Measurements from ENCODE around the gene AGPAT2.
"Not testable (repeated sequence)": the region's sequence is repeated elsewhere in the genome, so short reads cannot be mapped to it uniquely, and the experiment has no call there.

The AGPAT2 gene

DNA sequence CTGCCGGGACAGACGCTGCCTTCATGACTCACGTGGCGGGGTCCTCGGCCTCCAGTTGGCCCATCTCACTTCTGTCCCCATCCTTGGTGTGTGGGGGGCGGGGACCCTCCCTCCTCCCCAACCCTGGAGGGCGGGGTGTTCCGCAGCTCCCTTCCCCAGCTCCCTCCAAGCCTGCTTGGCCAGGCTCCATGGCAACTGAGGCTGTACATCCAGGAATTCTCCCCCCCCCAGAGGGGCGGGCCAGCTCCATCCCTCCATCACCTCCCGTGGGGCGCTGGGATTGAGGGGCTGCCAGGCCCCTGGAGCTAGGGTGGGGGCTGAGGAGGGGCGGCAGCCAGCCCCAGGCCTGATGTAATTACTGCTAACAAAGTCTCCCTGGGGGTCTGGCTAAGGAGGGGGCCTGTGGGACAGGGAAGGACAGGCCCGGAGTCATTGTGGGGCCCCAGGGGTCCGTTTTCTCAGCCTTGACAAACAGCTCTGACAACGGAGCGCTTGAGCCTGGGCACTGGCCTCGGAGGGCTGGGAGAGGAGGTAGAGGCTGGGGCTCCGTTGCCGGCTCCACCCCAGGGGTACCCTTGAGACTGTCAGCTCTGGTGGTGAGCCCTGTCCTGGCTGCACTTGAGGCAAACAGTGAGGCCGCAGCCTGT lies 33.1 kb upstream of the AGPAT2 start:
- DNase-seq = no peak

DNA sequence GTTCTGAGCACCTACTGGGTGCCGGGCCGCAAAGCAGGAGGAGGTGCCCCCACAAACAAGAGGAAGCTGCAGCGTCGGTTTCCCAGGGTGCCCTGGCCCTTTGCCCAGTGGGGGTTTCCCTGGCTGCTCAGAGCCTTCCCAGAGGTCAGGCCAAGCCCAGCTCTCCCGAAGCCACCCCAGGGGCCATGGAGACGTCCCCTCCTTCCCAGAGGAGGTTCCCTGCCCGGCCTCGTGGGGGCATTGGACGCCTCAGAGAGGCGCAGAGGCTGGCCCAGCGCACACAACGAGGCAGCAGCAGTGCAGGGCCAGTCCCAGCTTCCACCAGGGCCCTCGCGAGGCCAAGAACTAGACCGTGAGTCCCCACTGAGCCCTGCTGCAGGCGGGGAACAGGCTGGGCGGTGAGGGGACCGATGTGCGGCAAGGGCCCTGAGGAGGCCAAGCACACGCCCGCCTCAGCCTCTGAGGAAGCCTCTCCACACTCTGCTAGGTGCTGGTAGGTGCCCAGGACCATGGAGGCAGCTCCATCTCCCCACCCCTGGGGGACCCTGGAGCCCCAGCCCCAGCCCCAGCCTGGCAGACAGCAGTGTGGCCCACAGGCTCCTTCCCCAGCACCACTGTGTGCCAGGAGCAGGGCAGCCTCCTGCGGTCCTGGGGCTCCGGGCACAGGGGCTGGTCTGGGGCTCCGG lies 32.1 kb upstream of the AGPAT2 start:
- DNase-seq = no peak

DNA sequence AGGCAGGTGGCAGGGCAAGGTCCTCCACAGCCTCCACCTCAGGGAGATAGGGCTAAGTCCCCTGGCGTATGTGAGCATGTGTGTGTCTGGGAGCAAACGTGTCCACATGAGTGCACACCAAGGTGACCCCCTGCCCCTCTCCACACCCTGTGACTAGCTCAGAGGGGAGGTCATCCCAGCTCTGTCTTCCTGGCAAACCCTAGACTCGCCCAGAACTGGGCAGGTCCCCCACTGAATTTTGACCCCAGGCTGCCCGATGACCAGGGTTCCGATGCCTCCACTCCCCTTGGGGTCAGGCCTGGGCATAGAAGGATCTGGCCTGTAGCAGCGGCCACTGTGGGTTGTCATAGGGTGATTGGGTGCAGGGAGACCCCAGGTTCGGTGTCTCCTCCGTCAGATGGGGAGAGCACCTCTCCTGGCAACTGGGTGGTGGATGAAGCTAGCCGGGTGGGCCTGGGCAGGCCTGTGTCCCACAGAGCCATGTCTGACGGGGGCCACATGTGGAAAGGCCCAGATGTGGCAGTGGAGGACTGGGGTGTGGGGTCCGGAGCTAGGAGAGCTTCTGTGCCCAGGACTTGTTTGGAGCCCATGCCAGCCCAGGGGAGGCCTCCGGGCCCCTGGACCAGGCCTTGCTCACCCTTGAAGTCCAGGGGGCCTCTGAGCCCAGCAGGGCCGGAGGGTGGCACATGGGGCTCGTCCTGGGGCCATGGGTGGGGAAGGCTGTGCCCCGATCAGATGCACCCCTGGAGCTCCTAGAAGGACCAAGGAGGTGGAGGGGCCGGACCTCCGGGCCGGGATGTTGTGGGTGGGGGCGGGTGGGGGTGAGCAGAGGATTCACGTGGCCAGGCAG lies 31.3 kb upstream of the AGPAT2 start:
- no peak for DNase-seq

DNA sequence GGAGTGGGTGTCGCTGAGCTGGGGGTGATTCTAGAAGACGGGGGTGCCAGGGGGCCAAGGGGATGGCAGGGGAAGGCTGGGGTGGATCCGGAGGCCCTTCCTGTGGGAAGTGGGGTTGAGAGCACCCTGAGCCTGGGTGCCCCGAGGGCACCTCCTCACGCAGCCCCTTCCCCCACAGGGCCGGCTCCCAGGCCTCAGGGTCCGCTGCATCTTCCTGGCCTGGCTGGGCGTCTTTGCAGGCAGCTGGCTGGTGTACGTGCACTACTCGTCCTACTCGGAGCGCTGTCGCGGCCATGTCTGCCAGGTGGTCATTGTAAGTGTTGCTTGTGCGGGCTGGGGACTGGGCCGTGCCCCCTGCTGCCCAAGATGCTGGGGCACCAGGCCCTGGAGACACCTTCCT lies 30.1 kb upstream of the AGPAT2 start:
- no peak for DNase-seq

DNA sequence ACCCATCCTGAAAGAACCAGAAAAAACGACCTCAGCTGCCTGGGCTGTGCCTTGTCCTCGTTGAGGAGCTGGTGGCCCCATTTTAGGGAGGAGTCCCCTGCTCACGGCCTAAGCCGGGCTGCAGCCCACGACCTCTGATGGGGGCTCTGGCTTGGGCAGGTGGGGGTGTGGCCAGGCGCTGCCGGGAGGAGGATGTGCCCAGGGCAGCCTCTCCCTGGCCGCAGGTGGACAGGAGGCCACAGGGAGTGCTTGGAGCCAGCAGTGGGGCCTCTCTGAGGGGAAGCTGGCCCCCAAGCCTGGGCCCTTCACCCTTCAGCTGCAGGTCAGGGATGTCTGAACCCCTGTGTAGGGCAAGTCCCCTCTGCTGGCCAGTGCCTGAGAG lies 27.6 kb upstream of the AGPAT2 start:
- DNase-seq = no peak

DNA sequence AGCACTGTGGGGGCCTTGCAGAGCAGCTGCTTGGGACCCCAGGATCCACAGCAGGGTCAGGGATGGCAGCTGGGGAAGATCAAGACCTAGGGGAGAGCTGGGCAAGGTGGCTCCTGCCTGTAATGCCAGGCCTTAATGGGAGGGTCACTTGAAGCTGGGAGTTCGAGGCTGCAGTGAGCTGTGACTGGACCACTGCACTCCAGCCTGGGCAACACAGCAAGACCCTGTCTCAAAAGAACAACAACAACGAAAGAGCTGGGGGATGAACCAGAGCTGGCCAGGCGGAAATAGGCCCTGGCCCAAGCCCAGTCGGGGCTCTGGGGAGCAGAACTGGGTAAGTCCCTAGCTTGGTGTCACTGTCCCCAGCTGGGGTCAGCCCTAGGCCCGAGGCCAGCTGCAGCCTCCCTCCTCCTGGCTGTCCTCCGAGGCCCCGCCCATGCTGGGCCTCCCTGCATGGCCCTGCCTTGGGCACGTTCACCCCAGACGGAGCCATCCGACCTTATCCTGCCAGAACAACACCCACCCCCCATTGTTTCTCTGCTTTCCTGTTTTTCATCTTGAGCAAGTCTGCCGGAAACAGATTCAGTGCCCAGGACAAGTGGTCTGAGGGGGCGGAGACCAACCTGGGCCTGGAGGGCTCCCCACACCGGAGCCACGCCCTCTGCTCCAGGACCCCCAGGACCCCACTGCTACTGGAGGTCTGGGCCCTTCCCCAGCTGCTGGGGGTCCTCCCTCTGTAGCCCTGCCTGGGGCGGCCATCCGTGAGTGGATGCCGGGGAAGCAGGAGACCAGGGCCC lies 27.0 kb upstream of the AGPAT2 start:
- DNase-seq = no peak

DNA sequence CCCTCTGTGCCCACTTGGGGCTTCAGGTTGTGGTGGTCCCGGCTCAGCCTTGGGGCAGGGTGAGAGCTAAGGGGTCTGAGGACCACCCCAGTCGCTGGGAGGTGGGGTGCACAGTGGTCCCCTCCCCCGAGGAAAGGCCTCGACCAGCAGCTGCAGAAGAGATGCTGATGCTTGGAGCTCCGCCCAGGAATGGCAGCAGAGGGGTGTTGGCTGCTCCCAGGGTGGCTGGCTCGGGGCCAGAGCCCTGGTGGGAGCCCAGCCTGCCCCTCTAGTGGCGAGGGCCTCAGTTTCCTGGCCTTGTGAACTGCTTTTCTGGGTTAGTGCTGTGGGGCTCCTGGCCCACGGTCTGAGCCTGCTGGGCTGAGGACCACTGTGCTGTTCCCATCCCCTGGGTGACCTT lies 26.3 kb upstream of the AGPAT2 start:
- DNase-seq = no peak

DNA sequence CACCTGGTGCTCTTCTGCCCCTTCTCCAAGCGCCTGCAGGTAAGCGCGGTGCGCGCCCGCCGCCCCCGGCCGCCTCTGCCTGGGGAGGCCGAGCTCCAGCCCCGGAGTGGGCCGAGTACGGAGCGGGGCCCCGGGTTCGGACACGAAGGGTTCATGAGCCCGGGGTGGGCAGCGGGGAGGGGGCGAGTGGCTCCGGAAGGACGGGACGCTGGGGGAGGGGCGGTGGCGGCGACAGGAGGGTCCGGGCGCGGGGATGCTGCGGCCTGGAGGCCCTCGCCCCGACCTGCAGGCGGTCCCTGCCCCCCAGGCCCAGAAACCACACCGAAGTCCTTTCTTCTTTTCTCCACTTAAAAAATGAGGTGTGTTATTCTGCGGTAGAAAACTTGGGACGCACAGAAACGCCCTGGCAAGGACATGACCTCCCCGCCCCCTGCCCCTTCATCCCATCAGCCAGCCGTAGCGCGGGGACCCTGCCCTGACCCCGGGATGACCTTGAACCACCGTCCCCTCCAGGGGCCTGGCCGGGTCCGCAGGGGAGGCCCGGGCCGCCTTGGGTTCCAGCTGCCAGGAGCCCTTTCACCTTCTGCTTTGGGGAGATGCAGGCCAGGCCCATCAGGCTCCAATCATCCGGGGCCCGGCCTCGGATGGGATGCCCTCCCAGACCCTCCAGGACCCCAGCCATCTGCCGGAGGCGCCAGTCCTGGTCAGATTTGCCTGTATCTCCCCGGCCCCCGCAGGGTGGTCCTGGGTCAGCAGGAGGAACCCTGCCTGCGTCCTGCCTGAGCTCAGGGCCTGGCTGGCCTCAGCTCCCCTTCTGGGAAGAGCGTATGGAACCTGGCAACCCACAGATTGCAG lies 25.7 kb upstream of the AGPAT2 start:
- no peak for DNase-seq

DNA sequence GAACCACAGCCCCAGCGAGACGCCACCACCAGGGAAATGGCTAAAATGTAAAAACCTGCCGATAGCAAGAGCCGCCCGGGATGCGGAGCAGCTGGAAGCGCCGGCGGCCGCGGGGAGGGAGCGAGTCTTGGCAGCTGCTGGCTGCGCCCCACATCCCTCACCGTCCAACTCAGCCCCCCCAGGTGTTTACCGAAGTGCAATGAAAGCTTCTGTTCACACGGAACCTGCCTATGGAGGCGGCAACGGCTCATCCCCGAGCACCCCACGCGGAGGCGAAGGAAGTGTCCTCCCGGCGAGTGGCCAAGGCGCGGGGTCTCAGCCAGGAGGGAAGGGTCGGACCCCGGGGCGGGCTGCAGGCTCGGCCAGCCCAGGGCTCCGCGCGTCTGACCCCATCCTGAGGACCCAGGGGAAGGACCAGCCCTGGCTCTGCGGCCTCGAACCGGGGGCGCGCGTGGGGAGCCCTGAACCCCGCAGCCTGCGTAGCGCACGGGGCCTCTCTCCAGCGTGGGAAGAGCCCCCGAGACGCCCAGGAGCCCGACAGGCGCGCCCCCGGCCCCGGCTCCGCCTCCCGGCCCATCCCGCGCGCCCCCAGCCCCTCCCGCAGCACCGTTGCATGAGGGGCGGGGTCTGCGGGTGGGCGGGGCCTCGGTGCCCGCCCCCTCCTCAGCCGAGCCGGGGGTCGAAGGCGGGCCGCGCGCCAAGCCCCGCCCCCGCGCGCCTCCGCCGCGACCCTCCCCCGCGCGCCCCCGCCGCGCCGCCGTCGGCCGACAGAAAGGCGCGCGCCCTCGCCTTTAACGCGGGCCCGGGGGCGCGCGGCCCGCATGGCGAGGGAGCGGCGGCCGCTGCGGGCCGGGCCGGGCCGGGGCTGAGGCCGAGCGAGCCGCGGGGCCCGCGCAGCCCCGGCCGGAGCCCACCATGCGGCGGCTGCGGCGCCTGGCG lies 24.8 kb upstream of the AGPAT2 start, which contains the start of gene DIPK1B:
Gene DIPK1B, plus strand, starts transcription at position 822 of the 939 bp plus-strand sequence. Its CDS starts 94 bp downstream, at position 916.
- no peak for DNase-seq

DNA sequence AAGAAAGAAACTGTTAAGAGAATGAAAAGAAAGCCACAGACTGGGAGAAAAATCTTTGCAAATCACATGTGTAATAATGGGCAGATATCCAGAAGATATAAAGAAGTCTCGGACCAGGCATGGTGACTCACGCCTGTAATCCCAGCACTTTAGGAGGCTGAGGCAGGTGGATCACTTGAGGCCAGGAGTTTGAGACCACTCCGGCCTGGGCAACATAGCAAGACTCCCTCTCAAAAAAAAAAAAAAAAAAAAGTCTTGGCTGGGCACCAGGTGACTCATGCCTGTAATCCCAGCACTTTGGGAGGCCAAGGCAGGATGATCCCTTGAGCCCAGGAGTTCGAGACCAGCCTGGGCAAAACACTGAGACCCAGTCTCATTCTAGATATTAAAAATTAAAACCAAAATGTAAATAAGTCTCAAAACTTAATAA lies 24.0 kb upstream of the AGPAT2 start:
- DNase-seq = not testable (repeated sequence)

DNA sequence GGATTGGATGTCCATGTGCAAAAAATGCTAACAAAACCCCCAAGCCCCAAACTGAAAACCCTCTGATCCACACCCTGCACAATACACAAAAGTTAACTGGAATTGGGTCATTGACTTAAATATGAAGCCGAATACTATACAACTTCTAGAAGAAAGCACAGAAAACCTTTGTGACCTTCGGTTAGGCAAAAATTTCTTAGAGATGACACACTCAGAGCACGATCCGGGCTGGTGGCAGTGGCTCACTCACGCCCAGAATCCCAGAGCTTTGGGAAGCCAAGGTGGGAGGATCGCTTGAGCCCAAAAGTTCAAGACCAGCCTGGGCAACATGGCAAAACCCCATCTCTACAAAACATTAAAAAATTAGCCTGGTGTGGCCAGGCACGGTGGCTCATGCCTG lies 23.3 kb upstream of the AGPAT2 start:
- no peak for DNase-seq

DNA sequence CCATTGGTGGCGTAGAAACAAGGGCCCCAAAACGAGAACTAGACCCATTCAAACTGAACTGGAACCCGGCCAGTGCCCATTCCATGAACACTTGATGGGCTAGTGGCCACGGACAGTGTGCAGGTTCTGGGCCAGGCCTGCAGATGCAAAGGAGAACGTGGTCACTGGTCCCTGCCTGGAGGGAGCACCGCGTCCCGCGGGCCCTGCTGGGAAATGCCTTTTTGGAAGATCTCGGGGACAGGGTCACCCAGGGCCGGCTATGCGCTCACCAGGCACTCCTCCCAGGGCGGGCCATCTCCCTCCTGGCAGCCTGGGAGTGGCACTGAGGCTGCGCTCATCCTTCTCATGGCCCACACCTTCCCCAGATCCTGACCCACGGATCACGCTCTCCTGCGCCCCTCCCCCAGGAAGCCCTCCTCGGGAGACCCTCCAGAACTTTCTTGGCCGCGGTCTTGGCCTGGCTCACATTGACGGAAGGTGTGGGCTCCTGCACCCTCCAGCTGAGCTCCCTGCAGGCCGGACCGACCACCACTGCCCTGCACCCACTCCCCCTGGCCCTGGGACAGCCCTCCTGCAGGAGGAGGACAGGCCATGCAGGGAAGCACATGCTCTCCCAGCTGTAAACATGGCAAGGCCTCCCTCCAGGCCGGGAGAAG lies 22.3 kb upstream of the AGPAT2 start:
- no peak for DNase-seq

DNA sequence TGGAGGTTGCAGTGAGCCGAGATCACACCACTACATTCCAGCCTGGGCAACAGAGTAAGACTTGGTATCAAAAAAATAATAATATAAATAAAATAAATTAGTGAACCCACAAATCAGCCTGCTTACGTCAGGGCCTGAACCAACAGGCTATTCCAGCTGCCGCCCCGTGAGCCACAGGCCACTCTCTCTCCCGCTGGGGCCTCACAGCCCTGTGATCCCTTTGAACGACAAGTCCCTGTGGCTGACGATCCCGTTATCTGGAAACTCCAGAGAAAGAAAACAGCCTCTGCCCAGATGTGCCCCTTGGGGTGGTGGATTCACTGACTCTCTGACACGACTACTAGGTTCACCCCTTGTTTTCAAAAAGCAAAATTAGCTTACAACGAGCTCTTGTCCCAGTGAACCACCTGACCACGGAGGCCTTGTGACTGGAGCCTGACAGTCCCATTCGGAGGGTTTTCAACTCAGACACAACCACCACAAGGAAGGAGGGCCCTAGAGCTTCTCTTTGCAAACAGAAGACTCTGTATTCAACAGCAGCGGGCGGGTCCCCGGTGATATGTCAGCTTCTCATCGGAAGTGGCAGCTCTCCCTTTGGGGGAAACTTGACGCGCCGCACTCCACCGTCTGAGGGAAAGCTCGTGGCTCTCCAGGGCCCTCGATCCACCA lies 20.7 kb upstream of the AGPAT2 start:
- DNase-seq = no peak

DNA sequence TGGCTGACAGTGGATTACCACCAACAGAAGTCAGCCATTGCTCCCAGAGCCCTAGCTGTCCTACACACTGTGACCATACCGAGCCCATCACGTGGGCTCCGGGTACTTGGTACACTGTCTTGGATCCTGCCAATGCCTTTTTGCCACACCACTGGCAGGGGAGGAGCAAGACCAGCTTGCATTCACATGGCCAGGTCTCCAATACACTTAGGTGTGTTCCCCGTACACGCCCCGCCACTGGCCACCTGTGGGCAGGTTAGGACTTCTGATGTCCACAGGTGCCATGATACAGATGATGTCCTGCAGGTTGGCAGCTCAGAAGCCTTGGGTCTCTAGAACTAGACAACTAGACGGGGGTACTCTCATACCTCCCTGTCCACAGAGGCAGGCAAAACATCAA lies 19.8 kb upstream of the AGPAT2 start:
- DNase-seq = no peak

DNA sequence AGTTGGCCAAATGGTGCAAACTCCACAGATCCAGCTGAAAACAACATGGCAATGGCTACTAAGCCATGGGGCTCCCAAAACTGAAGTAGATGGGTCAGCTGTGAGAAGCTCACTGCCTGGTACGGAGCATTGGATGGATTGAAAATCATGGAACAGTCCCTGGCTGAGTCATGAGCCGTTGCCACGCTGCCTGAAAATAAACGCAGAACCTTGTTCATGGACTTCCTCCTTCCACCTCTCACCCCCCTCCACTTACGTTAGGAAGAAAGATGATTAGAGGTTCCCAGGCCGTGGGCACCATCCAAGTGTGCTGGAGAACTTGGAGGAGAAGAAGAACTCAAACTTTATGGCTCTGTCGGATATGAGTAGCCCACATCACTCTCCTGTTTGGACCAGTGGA lies 18.3 kb upstream of the AGPAT2 start:
- no peak for DNase-seq

DNA sequence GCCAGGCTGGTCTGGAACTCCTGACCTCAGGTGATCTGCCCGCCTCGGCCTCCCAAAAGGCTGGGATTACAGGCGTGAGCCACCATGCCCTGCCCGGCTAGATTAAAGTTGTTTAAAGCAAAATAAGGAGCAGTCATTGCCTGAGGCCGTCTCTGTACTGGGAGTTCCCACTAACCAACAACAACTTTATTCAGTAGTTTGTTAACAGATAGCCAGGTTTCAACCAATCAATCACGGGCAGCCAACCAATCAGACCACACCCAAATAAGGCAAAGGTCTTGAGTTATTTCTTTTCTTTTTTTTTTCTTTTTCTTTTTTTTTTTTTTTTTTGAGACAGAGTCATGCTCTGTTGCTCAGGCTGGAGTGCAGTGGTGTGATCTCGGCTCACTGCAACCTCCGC lies 17.5 kb upstream of the AGPAT2 start:
- not testable (repeated sequence) for DNase-seq

DNA sequence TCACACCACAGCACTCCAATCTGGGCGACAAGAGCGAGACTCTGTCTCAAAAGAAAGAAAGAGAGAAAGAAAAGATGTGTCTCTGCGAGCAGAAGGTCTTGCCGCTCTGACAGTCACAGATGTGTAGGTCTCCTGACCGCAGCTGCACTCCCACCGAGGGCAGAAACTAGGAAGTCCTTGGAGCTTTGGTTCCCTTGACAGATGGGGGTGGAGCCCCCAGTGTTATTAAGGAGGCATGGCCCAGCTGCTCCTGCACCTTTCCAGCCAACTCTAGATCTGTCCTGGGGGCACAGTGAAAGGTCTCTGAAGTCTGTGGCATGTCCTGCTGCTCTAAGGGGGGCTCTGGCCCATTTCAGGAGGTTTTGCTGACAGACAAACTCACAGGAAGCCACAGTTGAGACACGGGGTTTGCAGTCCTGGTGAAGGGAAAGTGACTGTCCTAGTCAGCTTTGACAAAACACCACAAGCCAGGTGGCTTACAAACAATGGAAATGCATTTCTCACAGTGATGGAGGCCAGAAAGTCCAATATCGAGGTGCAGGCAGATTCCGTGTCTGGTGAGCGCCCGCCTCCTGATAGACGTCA lies 16.1 kb upstream of the AGPAT2 start:
- no peak for DNase-seq

DNA sequence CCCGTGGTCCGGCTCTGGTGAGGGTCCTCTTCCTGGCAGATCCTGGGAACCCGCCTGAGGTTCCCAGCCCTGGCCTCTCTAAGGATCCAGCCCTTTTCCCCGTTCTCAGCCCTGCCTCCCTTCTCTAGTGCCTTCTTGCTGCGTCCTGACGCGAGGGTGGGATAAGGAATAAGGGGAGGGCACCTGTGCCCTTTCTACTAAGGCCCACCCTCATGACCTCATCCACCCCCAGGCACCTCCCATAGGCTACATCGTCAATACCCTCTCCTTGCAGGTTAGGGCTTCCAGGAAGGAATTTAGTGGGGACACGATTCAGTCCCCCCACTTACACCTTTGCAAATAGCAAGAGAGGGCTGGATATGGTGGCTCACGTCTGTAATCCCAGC lies 14.4 kb upstream of the AGPAT2 start:
- DNase-seq = no peak

DNA sequence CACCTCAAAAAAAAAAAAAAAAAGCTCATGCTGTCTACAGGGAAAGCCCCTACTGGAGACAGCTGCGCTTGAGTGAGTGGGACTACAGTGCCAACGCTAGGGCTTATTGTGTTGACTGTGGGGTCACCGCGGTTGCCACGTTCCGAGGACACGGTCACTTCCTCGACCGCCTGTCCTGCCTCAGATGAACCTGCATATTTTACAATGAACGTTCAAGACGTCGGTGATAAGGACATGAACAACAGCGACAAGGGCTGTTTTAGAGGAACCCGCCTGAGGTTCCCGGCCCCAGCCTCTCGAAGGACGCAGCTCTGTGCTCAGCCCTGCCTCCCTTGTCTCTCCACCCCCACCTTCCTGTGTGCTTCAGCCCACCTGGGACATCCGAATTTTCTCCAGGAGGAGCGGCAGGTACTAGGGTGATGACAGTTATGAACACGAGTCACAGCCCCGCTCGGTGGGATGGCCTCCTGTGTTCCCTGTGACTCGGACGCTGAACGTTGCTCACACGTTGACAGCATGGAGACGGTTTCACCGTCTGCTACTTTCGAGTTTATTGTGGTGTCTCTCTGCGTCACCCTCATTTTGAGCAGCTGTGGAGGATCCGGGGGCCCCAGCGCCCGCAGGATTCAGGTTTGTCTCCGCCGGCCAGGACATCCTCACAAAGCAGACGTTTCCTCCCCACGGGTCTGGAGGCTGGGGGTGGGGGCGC lies 13.9 kb upstream of the AGPAT2 start:
- DNase-seq = peak; percentile 86
